Putamen (tissue), 1 donor: ENCODE data around the gene ARMC9.

ENCODE experiments used
- DNase-seq: peaks from one replicate; pipeline ENCODE4 v3.0.0-alpha.2; 2016; ENCODE audit warnings: low spot score

The ARMC9 gene

DNA sequence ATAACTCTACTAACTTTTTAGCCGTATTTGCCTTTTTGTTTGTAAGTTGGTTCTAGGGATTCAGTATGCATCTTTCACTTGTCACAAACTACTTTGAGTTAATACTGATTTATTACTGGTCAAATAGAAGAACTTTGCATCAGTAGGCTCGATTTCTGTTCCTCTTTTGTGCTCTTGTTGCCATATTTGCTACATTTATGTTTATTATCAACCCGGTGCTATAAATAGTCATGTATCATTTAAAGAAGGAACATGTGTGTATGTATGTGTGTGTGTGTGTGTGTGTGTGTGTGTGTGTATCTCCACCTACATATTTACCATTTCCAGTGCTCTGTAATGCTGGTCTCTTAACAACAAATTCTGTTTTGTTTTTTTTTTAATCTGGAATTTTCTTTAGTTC is 117.5 kb downstream of the ARMC9 start:
- DNase-seq = no peak

- DNase-seq = no peak
These were observed 119.1 kb downstream of the ARMC9 start for GRCh38 chr2:231317579-231317978.

- no peak for DNase-seq
These were observed 120.0 kb downstream of the ARMC9 start for GRCh38 chr2:231318436-231318835.

DNA sequence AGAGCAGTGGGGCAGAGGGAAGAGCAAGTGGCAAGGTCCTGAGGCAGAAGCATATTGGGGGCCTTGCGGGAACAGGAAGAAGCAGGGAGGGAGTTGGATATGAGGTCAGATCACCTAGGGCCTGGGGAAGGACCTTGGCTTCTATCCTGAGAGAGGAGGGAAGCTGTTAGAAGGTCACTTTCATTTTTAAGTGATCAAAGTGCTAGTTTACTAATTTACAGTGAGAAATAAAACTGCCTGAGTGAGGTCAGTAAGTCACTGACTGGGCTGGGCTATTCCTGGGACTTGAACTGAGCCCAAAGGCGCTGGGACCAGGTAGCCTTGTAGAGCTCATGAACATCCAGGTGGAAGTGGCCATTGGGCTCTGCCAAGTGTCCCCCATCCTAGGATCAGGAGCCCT is 120.5 kb downstream of the ARMC9 start:
- no peak for DNase-seq

- DNase-seq = no peak
These were observed 121.4 kb downstream of the ARMC9 start for GRCh38 chr2:231319867-231320266.

GRCh38 chr2:231321021-231321420 is 122.6 kb downstream of the ARMC9 start:
- DNase-seq = no peak

GRCh38 chr2:231321556-231322334 is 123.3 kb downstream of the ARMC9 start:
- DNase-seq = no peak

DNA sequence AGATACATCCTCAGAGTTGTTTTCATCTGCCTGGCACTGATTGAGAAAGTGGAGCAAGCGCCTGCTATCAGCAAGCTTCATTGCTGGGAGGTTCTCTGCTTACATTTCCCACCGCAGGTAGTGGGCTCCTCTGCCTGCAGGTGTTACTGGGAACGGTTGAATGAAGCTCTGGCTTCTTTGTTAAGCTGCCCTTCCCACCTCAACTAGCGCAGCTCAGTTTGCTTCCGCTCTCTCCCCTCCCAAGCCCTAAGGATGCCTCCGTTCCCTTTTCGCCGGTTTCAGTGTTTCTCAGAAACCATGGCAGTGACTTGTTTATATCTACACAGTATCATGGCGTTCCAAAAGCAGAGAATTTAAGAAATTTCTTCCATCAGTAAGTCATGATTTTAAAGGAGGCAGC is 124.9 kb downstream of the ARMC9 start:
- no peak for DNase-seq

DNA sequence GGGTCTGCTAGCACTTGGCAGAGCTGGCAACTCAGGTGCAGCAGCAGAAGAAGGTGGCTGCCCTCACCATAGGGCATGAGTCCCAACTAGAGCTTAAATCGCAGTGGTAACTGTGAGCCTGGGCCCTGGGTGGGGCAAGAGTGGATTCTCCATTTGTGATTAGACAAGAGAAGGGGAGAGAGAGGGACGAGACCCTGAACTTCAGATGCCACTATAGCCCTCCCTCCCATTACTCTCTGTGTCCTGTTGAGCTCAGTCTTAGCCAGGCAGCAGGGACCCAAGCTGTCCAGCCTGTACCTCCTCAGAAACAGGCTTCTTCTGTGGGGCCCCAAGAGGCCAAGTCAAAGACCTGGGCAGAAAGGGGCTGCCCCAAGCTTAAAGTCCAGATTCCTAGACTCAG is 127.4 kb downstream of the ARMC9 start:
- DNase-seq = no peak

- DNase-seq = no peak
These were observed 128.0 kb downstream of the ARMC9 start for GRCh38 chr2:231326404-231326803.

DNA sequence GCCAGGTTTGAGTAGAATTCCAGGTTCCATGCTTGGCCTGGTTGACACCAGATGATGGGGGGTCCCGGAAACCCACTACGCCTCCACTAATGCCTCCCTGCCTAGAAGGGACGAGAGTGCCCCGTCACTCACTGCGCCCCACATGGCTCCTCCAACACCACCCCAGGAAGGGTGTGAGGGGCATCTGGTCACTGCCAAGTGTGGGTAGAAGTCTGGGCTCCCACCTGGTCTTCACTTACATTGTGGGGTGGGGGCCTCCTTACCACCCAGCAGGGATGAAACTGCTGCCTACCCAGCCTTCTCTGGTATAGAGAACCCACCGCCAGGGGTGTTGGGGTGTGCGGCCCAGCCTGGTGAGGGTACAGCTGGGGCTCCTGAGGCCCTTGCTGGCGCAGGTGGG is 131.9 kb downstream of the ARMC9 start:
- no peak for DNase-seq

DNA sequence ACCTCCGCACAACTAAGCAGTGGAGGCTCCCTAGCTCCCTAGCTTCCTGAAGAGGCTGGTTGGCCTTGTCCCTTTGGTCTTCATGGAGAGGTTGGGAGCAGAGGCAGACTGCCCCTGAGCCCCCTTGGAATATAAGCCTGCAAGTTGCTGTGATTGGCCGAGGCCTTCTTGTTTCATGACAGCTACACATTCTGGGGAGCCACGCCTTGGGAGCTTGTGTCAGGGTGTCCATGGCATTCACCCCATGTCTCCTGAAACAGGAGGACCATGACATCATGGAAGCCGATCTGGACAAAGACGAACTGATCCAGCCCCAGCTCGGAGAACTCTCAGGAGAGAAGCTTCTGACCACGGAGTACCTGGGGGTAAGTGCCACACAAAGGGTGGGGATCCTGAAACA is 133.1 kb downstream of the ARMC9 start:
- no peak for DNase-seq

GRCh38 chr2:231332388-231332787 is 134.0 kb downstream of the ARMC9 start:
- no peak for DNase-seq

DNA sequence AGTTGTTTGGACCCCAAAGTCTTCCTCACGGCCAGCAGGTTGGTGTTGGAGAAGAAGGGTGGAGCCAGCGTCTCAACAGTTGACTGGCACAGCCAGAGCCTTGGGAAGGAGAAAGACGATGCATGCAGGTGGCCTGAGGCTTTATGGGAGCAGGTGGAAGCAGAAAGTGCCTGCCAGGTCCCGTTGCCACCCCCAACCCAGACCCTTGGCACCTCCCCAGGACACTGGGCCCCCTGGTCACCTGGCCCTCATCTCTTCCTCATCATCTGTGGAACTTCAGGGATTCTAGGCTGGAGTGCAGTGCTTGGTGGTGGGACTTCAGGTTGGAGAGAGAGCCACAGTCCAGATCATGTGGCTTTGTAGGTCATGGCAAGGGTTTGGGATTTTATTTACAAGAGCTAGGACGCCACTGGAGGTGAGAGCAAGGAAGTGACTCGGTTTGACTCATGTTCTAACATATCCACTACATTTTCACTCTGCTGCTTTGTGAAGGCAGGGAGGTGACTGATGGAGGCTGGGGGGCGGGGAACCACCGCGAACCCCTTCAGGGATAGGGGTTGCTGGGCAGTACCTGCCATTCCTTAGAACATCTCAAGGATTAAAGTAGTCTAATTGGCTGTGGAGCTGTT is 134.6 kb downstream of the ARMC9 start:
- no peak for DNase-seq

DNA sequence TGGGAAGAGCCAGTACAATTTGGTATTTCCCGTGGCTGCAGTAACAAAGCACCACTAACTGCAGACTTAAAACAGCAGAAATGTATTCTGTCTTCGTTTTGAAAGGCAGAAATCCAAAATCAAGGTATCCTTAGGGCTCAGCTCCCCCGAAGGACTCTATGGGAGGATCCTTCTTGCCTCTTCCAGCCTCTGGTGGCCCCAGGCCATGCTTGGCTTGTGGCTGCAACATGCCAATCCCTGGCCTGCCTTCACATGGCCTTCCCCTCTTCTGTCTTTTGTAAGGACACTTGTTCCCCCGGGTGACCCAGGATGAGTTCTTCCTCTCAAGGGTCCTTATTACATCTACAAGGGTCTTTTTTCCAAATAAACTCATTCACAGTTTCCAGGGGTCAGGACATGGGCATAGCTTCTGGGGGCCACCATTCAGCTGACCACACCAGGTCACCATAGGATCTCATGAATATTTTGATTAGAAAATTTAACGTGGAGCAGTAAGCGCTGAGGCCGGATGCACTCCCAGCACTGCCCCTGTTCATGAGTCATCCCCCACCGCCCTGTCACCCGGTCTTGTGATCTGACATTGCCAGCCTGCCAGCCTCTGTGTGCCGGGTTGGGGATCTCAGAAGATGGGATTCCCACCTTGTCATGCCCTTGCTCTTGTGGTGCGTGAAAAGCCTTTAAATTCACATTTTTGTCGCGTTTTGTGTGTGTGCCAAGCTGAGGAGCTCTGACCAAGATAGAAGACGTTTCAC is 135.9 kb downstream of the ARMC9 start:
- no peak for DNase-seq

GRCh38 chr2:231334981-231335380 is 136.6 kb downstream of the ARMC9 start:
- no peak for DNase-seq

GRCh38 chr2:231335591-231335990 is 137.2 kb downstream of the ARMC9 start:
- DNase-seq = no peak

DNA sequence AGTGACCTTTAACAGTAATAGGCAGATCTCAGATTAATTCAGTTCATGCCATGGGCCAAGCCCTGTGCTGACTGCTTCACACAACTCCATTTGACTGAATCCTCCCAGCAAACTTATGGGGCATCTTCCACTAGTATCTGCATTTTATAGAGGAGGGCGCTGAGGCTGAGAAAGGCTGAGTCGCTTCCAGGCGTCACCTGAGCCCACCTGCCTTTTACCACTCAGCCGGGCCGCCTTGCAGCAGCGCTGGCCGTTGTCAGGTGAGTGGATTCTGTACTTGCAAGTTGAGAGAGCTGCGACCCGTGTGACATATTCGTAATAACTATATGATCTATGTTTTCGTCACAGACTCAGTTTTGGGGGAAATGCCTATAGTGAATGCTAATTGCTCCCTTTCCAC is 137.8 kb downstream of the ARMC9 start:
- no peak for DNase-seq

- no peak for DNase-seq
These were observed 138.3 kb downstream of the ARMC9 start for GRCh38 chr2:231336700-231337099.

DNA sequence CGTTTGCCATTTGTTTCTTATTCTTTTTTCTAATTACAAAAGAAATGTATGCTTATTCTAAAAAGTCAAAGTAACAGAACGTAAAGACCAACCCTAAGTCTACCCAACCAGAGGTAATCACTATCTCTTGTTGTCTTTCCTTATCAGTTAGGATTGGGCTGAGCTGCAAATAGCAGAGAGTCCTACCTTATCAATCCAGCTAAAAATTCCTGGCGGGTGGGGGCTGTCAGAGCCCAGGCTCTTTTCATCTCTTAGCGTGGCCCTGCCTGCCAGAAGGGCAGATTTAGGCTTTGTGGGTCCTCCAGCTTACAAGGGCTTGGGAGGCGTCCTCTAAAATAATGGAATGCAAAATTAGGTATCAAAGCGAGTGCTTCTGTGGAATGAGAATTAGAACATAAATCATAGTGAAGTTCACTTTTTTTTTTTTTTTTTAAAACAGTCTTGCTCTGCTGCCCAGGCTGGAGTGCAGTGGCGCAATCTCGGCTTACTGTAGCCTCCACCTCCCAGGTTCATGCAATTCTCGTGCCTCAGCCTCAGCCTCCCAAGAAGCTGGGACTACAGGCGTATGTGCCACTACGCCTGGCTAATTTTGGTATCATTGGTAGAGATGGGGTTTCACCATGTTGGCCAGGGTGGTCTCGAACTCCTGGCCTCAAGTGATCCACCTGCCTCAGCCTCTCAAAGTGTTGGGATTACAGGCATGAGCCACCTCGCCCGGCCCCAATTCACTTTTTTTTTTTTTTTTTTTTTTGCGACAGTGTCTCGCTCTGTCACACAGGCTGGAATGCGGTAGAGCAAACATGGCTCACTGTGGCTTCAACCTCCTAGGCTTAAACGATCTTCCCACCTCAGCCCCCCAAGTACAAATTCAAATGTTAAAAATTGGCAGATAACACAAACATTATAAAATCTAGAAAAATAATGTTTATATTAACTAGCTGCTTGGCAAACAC is 139.7 kb downstream of the ARMC9 start:
- DNase-seq = no peak

DNA sequence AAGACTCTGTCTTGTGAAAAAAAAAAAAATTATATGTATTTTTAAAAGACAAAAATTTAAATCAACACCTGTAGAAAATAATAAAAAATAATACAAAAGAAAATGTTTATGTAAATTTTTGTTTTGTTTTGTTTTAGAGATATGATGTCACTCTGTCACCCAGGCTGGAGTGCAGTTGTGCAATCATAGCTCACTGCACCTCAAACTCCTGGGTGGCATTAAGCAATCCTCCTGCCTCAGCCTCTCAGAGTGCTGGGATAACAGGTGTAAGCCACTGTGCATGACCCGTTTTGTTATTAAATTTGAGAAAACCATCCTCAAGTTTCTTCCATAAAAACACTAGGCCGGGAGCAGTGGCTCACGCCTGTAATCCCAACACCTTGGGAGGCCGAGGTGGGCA is 140.9 kb downstream of the ARMC9 start:
- no peak for DNase-seq

DNA sequence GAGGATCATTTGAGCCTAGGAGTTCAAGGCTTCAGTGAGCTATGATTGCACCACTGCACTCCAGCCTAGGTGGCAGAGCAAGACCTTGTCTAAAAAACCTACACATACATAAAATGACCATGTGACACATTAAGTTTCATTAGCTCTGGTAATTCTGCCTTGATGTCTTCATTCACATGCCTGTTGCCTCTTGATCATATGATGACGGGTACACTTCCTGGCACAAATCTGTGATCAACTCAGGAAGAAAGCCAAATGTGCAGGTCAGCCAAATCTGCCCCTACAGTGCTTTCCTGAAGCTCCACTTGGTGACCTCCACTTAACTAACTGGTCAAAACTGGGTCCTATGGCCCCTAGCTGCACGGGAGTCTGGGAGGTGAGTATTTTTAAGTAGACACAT is 142.7 kb downstream of the ARMC9 start:
- DNase-seq = no peak
